NCI-H774 (cell line): Measurements from ENCODE around the gene VMO1.

ENCODE experiments used
- DNase-seq: peaks from one replicate; lab custom pipeline; 2025; lab: John Stamatoyannopoulos, UW

VMO1 gene

DNA sequence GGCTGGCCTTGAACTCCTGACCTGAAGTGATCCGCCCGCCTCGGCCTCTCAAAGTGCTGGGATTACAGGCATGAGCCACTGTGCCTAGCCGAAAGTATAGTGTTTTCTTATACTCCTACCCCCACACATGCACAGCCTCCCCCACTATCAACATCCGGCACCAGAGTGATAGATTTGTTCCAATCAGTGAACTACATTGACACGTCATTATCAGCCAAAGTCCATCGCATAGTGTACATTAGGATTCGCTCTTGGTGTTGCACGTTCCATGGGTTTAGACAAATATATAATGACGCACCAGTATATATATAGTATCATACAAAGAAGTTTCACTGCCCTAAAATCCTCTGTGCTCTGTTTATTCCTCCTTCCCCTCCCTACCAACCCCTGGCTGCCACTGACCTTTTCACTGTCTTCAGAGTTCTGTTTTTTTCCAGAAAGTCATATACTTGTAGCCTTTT, 26.4 kb downstream of the VMO1 start:
- no peak for DNase-seq

DNA sequence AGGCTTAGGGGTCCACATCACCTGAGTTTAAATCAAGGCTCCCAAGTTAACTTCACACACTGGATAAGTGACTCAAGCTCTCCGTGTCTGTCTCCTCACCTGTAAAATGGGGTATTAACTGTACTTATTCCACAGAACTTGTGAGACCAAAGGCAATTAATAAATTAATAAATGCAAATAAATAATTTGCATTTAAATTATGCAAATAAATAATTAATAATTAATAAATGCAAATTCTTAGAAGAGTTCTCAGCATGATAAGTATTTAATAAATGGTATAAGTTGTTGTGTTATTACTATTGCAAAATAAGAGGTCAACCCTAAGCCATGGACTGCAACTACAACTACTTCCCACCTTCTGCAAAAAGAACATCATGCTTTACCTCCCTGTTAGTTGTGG, 32.8 kb downstream of the VMO1 start:
- no peak for DNase-seq

DNA sequence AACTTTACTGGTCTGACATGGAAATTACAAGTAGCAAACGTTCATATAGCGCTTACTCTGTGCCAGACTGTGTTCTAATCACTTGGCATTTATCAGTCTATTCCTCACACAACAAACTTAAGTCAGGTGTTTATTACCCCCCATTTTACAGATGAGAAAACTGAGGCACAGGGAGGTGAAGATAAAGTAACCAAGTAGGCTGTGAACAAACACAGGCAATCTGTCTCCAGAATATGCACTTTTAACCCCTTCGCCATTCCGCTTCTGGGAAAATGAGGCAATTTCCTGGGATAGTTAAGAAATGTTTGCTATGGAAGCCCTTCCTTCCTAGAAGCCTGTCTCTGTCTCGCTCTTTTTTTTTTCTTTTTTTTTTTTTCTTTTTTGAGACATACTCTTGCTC, 34.2 kb downstream of the VMO1 start:
- no peak for DNase-seq

DNA sequence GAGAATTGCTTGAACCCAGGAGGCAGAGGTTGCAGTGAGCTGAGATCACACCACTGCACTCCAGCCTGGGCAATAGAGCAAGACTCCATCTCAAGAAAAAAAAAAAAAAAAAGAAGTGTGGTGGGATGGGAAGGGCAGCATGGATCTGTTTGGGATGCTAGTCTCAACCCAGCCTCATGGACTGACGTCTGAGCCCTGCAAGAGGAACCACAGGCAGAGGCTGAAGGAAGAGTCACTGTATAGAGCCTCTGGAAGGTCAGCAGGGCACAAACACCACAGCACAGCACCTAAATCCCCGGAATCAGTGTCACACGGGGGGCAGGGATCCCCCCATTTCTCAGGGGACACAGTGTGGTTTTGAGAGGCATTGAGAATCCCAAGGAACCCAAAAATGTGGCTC, 35.6 kb downstream of the VMO1 start:
- no peak for DNase-seq

DNA sequence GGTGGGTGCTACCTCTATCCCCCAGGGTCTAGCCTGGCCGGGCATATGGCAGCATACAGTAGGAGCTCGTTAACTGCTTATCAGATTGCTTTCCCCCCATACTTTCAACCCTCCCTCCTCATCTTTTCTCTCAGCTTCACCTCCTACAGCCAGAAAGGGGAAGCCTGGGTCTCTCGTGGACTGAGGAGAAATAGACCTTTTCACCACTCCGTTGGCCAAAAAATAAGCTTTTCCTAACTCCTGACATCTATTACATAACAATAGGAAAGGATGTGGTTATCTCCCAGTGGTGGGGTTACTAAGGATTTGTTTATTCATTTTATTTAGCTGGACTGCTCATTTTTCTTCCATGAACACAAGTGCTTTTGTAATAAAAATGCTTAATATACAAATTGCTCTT, 37.5 kb downstream of the VMO1 start:
- no peak for DNase-seq

DNA sequence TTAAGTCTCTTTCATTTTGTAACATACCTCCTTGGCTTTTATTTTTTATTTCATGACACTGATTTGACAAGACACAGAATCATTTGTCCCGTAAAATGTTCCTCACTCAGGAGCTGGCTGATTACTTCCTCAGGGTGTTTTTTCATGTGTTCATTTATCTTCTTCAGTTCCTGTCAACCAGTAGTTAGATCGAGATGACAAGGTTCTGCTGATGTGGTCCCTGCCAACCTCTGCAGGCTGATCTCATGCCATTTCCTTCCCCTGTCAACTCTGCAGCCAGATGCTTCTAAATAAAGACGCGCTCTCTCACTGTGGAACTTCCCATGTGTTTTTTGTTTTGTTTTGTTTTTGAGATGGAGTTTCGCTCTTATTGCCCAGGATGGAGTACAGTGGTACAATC, 38.3 kb downstream of the VMO1 start:
- no peak for DNase-seq

DNA sequence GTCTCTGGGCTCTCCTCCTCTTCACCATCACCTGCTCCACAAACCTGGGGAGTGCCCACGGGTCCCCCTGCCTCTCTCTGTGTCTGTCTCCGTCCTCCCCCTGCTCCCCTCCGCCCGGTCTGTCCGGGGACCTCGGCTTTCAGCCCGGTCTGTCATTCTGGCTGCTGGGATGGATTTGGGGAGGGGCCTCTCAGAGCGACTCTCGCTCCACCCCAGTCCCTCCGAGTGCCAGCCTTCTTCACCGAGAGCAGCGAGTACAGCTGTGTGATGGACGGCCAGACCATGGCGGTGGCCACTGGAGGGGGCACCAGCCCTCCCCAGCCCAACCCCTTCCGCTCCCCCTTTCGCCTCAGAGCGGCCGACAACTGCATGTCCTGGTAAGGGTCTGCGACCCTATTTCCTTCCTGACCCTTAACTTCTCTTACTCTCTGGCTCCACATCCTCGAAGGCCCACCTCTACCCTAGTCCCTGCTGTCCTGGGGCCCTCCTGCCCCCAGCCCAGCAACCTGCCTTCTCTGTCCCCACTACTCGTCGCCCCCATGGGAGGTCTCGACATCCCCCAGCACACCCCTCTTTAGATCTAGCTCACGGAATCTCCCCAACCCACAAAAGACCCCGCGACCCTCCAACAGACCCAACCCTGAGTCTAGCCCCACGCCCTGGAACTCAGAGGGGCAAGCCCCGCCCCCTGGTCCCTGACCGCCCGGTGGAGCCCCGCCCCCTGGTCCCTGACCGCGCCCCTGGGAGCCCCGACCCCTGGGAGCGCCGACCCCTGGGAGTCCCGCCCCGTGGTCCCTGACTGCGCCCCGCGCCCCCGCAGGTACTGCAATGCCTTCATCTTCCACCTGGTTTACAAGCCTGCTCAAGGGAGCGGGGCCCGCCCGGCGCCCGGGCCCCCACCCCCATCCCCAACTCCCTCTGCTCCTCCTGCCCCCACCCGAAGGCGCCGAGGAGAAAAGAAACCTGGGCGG, 40.9 kb downstream of the VMO1 start:
- no peak for DNase-seq

DNA sequence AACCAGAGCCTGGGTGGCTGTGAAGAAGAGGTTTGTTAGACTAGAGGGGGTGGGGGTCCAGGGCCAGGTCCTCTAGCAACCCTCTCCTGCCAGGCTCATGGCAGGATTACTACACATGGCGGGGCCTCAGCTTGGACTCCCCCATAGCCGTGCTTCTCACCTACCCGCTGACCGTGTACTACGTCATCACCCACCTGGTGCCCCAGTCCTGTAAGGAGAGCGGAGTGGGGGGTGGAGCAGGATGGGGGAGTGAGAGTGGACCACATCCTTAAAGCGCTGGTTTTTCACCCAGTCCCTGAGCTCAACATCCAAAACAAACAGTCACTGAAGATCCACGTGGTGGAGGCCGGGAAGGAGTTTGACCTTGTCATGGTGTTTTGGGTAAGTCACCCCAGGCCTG, 42.3 kb downstream of the VMO1 start:
- DNase-seq: no peak

DNA sequence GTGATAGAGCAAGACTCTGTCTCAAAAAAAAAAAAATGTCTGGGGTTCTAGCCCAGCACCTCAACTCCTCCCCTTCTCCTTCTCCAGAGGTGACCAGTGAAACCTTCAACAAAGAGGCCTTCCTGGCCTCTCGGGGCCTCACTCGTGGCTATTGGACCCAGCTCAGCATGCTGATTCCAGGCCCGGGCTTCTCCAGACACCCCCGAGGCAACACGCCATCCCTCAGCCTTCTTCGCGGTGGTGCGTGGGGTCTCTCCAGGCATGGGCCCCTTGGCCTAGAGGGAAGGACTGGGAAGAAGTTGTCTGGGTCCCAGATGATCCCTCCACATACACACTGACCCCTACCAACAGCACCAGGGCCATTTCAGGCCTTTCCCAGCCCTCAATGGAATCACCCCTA, 42.9 kb downstream of the VMO1 start:
- DNase-seq: no peak

DNA sequence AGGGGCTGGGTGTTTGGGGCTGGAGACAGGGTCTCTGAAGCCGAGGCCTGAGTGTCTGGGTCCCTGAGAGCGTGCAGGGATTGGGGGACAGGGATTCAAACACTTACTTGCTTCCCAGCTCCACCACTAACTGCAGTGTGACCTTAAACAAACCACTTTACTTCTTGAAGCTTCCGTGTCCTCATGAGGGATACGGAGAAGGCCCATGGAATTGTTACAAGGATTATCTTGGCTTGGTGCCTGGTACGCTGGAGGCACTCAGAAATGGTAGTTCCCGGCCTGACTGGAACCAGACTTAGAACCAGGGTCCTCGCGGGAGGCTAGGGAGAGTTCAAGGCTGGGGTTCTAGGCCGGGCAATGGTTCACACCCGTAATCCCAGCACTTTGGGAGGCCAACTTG, 43.5 kb downstream of the VMO1 start:
- no peak for DNase-seq

DNA sequence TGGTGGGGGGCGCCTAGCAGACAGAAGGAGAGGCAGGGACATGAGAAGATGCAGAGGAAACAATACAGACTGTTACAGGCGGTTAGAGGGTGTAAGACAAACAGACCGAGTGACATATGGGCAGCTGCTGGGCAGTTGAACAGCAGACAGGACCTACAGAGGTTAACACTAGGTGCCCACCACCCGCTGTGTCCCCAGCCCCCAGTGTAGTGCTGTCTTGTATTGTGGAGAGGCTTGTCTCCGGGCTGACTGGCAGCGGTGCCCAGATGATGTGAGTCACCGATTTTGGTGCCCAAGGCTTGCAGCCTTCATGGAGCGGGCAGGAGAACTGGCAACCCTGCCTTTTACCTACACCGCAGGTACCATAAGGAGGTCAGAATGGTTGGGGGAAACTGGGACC, 44.0 kb downstream of the VMO1 start:
- DNase-seq: no peak

DNA sequence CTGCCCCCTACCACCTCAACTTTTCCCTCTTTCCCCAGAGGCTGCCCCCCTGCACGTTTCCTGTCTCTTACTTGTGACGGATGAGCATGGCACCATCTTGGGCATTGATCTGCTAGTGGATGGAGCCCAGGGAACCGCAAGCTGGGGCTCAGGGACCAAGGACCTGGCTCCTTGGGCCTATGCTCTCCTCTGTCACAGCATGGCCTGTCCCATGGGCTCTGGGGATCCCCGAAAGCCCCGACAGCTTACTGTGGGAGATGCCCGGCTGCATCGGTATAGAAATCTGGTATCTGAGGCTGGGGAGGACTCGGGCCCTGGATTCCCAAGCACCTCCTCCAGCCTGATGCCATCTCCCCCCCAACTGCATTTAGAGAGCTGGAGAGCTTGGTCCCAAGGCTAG, 44.6 kb downstream of the VMO1 start:
- no peak for DNase-seq

DNA sequence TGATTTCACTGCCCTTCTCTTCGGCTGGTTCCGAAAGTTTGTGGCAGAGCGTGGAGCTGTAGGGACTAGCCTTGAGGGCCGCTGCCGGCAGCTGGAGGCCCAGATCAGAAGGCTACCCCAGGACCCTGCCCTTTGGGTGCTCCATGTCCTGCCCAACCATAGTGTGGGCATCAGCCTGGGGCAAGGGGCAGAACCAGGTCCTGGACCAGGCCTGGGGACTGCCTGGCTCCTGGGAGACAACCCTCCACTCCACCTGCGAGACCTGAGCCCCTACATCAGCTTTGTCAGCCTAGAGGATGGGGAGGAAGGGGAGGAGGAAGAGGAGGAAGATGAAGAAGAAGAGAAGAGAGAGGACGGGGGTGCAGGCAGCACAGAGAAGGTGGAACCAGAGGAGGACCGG, 45.6 kb downstream of the VMO1 start:
- DNase-seq: no peak

DNA sequence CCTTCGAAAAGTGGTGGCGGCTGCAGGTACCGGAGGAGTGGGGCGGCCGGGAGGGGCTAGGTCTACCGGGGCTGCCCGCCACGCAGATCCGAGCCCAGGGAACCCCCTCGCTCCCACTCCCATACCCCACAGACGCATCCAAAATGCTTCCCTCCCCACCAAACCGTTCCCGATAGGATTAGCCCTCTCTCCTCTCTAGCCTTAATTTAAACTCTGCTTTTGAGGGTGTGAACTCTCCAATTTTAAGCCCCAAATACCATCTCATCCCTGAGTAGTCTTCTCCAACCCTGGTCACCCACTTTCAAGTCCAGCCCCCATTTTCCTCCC, 46.2 kb downstream of the VMO1 start:
- no peak for DNase-seq

DNA sequence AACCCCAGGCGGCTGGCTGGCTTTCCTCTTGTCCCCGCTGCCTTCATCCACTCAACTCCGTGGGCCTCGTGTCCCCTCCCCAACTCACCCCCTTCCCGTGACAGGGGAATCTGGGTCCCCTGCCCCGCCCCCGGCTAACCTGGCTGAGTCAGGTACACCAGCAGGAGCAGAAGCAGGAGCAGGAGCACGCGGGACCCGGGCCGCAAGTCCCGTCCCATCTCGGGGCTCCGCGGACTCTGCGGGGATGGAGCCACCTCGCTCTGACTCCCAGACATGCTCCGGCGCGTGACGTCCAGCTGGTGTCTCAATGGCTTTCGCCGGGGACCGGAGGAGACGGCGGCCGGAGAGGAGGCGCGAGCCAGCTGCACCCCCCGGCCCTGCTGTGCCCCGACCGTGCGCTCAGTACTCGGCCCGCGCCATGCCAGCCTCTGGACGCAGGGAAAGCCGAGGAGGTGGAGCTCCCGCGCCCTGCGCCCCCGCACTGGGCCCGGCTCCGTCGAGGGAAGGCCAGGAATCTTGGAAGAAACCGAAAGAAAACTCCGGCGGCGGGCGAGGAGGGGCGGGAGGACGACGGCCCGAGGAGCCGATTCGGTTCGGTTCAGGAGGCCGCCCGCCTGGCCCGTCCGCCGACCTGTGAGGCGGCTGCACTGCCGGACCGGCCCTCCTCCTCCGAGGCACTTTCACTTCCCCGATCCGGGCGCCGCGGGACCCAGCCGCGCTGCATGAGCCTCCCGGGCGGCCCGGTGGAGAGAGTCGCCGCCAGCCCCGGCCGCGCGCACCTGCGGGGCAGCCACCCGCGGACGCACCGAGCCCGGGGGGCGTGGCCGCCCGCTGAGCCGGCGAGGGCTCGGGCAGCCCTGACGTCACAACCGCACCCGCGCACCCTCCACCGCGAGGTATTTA, 46.8 kb downstream of the VMO1 start, which contains the start of the genes CXCL16 and ZMYND15:
TSS of gene CXCL16 (minus strand) at position 807 of the 903 bp plus-strand sequence. CDS start at position 218, 589 bp downstream.
TSS of gene ZMYND15 (plus strand) at position 712 of the 903 bp plus-strand sequence. CDS start 716 bp downstream, outside the sequence.
- DNase-seq: no peak

DNA sequence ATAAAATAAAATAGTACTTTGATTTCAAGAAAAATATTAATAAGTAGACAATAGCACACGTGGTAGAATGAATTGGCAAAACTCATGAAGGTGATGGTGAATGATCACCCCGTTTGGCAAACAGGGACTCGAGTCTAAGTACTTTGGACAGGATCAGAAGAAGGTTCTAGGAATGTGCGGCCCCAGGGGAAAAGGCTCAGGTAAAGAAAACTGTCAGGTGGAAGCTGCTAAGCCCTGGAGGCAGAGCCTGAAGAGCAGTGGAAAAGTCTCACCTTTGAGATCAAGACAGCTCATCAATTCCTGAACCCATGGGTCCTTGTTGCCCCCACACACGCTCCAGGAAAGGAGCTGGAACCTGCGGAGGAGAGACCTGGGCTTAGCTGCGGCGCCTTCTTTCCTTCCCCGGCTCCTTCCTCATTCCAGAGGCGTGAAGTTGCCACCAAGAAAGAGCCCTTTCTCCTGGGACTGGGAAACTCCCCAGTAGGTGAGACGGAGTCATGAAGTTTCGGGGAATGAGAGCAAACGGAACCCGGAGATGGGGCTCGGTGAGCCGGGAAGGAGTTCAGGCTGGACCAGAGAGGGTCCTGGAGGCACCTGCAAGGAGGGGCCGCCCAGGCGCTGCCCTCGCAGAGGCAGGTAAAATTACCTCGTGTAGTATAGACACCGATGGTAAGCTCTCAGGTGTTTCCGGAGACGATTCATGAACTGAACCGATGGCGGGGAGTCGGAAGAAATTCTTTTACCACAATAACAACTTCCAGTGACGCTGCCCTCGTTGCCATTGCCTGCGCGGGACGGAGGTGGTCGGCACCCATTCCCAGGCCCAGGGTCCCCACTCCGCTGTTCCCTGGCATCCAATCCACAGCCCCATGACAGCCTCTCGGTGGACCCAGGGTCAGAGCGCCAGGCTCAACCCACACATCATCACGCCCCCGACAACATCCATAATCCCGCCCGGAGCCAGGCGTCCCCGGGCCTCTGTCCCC, 47.7 kb downstream of the VMO1 start:
- DNase-seq: no peak

DNA sequence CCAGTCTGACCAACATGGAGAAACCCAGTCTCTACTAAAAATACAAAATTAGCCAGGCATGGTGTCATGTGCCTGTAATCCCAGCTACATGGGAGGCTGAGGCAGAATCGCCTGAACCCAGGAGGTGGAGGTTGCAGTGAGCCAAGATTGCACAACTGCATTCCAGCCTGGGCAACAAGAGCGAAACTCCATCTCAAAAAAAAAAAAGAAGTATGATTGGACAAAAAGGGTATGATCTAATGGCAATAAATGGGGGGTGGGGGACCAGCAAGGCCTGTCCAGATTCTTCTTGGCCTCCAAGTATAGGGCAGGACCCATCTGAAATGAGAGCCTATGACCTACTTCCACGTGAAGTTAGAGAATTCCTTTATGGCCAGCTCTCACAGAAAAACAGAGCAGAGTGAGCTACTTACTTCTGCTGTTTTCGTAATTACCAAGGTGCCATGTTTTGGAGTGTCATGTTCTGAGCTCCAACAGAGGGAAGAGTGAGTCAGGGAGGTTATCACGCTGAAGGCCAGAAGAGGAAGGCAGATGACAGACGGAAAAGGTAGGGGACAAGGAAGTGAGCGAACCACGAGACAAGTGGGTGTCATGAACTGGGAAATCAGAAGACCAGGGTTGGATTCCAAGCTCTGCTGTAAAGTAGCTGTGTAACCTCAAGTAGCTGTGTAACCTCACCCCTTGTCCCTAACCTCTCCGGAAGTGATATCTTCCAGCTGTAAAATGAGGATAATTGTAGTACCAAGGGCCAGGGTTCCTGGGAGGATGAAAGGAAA, 50.1 kb downstream of the VMO1 start:
- no peak for DNase-seq
